ENCODE data around the gene POLR1C.

The POLR1C gene

DNA sequence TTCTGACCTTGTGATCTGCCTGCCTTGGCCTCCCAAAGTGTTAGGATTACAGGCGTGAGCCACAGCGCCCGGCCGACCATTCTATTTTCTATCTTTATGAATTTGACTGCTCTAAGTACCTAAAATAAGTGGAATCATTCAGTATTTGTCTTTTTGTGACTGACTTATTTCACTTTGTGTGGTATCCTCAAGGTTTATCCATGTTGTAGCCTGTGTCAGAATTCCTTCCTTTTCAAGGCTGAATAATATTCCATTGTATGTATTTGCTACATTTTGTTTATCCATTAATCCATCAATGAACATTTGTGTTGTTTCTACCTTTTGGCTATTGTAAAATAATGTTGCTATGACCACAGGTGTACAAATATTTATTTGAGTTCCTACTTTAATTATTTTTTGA lies 44.4 kb upstream of the POLR1C start:
- H3K27ac ChIP-seq: no peak overlapping the region
- TF ChIP-seq CTCF (IDR thresholded peaks at IDR 0.05) (no peak), ZFX (IDR thresholded peaks at IDR 0.05; ENCODE audit: borderline replicate concordance) (no peak)

DNA sequence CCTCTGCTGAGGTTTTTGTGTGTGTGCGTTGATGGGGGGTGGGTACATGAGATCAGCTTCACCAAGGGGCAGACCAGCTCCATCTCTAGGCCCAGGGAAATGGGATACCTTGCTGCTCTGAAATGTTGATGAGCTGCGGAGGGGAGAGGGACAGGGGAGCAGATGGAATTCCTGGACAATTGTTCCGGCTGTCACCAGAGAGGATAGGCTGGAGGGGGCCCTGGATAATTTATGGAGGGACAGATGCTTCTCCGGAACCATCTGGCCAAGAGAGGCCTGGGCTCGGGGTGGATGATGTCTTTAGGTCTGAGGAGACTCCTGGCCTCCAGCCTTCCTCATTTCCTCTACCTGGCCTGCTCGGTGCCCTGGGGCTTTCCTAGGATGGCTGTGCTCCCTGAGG lies 41.4 kb upstream of the POLR1C start:
- no peak overlapping the region for H3K27ac ChIP-seq
- TF ChIP-seq CTCF (IDR thresholded peaks at IDR 0.05): no peak
- no peak for TF ChIP-seq ZFX (IDR thresholded peaks at IDR 0.05; ENCODE audit: borderline replicate concordance)

- peak overlapping the region; percentile 54; the same call in 1 of the 2 replicates for H3K27ac ChIP-seq
- no peak for TF ChIP-seq CTCF (IDR thresholded peaks at IDR 0.05)
- TF ChIP-seq ZFX (IDR thresholded peaks at IDR 0.05; ENCODE audit: borderline replicate concordance): no peak
Observed at GRCh38 chr6:43476746-43477145, 40.1 kb upstream of the POLR1C start.

DNA sequence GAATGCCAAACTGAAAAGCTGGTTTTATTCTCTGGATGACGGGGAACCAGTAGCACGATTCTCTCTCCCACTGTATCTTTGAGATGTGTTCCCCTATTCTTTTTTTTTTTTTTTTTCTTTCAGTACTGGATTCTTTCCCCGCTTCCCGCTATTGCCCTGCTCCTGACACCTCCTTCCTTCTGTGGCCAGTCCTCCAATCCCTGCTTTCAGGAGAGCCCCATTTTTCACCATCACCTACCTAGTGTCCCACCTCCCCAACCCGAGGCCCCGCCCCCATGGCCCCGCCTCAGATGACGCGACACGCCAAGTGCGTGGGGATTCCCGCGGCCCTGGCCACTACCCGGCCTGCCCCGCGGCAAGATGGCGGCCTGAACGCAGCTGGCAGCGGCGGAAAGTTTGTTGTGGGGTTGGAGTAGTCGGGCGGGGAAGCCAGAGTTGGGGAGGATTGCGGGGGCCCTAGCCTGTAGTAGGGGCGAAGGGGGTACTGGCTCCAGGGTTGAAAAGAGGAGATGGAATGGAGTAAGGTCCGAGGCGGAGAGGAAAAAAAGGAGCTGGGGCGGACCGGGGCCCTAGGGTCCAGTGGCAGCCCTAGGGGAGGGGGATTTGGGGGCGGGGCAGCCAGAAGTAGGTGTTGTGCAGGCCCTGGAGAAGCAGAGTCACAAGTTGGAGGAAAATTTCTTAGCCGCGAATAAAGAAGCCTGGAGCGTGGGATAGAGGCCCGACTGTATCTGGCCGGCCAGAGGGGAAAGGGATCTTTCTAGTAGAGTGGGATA lies 39.5 kb upstream of the POLR1C start, which contains the start of gene TJAP1:
TSS of gene TJAP1 (plus strand) at position 336 of the 773 bp plus-strand sequence. CDS start 21,432 bp downstream, outside the sequence.
- peak within 1 kb of the TSS; percentile 54 for H3K27ac ChIP-seq
- TF ChIP-seq ZFX (IDR thresholded peaks at IDR 0.05; ENCODE audit: borderline replicate concordance) (no peak), CTCF (IDR thresholded peaks at IDR 0.05) (no peak)

GRCh38 chr6:43478008-43478372 lies 38.9 kb upstream of the POLR1C start:
- H3K27ac ChIP-seq: peak overlapping the region; percentile 54

DNA sequence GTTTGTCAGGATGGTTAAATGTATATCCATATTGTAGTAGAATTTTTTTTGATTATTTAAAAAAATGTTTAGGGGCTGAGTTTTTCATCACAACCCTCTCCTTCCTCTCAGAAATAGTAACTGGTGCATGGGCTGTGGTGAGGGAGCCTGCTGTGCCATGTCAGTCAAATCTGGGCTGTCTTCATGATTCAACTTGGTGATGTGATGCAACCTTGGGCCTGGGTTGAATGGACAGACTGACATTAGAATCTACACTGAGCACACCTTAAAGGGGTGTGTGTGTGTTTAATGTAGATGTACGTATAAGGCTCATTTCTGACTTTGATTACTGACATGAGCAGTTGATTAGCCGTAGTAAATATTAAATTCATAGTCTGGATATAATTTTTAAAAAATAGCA lies 35.8 kb upstream of the POLR1C start:
- TF ChIP-seq ZFX (IDR thresholded peaks at IDR 0.05; ENCODE audit: borderline replicate concordance): no peak
- TF ChIP-seq CTCF (IDR thresholded peaks at IDR 0.05): no peak
- no peak overlapping the region for H3K27ac ChIP-seq

More at GRCh38 chr6:43478008-43478372, 38.9 kb upstream of the POLR1C start:
- TF ChIP-seq CTCF (IDR thresholded peaks at IDR 0.05) (no peak), ZFX (IDR thresholded peaks at IDR 0.05; ENCODE audit: borderline replicate concordance) (no peak)

GRCh38 chr6:43481591-43482236 lies 35.2 kb upstream of the POLR1C start:
- no peak overlapping the region for H3K27ac ChIP-seq
- TF ChIP-seq CTCF (IDR thresholded peaks at IDR 0.05): no peak
- TF ChIP-seq ZFX (IDR thresholded peaks at IDR 0.05; ENCODE audit: borderline replicate concordance): no peak

Data from 22Rv1 (cell line).